ENCODE data around the gene ALDH1L1.

- TF ChIP-seq ZNF780A (CRISPR knock-in tag; IDR thresholded peaks at IDR 0.05), result no peak
- no peak for TF ChIP-seq GATAD2A (CRISPR knock-in tag; IDR thresholded peaks at IDR 0.05)
- TF ChIP-seq ATAD3A (CRISPR knock-in tag; IDR thresholded peaks at IDR 0.05), result no peak
- TF ChIP-seq HMGXB4 (CRISPR knock-in tag; IDR thresholded peaks at IDR 0.05; ENCODE audit: borderline replicate concordance in 1 of 2, low read depth in 1 of 2), result no peak
These were observed 69.8 kb downstream of the ALDH1L1 start for GRCh38 chr3:126110431-126111125.

Data from HepG2 (cell line).